ENCODE results near the gene ITSN1.
"Not testable (repeated sequence)": the region's sequence is repeated elsewhere in the genome, so short reads cannot be mapped to it uniquely, and the experiment has no call there.

Gene ITSN1

DNA sequence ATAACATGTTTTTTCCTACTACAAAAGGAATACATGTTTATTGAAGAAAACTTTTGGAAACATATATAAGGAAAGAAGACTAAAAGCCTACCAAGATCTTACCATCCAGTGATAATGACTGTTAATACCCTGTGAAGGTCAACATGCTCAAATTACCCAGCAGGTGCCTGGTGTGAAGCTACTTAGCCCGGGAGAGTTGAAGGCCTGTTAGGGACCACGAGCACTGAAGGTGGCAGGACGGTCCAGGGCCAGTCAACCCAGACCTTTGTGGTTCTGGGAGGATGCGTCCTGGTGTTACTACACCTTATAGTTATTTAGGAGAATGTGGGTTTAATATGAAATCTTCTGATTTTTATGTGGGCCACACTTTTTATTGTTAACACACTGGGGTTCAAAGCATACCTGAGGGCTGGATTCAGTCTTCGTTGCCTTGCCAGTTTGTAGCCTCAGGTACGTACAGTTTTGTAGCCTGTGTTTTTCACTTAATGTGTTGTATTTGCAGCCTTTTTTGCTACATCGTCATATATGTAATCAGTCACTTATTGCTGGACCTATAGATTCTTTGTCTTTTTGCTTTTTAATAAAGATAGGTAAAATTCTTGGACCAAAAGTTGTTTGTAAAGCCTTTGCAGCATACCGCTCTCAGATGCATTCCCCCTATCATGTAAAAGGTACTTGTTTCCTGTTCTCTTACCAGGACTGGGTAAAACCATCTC, 9.8 kb downstream of the ITSN1 start:
- DNase-seq = no peak

DNA sequence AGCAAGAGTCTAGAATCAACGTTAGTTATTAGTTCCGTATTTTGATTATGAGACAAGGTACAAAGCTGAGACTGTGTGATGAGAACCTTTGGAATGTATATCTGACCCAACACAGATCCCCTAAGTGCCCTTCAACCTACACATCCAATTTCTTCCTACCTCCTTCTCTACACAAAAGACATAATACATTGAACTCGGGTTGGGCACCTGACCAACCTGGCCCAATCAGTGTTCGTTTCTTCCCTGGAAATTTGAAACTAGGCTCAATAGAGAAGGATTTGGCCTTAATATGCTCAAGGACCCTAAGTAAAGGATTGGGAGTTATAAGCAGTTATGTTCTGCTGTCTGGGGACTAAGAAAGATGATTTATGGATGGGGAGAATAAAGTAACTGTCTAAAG, 12.1 kb downstream of the ITSN1 start:
- DNase-seq = no peak

DNA sequence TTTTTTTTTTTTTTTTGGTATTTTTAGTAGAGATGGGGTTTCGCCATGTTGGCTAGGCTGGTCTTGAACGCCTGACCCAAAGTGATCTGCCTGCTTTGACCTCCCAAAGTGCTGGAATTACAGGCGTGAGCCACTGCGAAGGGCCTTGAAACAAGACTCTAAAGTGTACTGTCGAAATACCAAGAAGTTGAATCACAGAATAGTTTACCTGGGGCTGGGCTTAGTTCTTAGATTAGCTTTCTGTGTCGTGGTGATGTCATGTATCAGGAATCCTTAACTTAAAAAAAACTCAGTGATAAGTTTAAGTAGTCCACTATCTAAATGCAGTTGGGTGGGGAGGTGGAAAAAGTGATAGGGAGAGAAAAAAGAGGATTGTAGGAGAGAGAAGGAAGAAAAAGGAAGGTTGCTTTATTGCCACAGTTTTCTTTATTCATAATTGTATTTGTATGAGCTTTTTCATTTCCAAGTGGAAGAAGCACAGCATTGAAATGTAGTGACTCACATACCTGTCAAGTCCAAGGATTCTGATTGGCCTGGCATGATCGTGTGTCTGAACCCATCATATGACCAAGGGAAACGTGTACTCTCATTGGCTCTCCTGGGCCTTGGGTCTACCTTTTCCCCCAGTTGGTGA, 13.4 kb downstream of the ITSN1 start:
- no peak for DNase-seq

DNA sequence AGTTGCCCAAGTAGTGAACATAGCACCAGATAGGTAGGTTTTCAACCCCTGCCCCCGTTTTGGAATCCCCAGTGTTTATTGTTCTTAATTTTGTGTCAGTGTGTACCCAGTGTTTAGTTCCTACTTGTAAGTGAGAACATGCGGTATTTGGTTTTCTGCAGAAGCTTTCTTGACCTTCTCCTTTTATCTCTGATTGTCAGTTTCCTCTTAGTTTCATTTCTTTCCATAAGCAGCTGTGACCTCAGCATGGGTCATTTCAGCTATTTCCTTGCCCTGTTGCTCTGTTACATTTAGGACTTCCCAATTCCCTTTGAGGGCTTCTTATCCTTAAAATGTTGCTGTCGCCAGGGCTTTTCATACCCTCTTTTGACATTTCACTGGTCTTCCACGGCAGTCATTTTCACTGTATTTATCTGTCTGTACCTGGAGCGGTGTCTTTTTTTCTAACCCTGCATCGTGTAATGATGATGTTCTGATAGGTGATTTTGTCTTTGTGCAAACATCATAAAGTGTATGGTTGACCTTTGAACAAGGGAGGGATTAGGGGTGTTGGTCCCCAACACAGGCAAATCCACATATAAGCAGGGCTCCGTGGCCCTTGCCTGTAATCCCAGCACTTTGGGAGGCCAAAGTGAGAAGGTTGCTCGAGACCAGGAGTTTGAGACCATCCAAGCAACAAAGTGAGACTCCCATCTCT, 15.0 kb downstream of the ITSN1 start:
- DNase-seq = no peak

DNA sequence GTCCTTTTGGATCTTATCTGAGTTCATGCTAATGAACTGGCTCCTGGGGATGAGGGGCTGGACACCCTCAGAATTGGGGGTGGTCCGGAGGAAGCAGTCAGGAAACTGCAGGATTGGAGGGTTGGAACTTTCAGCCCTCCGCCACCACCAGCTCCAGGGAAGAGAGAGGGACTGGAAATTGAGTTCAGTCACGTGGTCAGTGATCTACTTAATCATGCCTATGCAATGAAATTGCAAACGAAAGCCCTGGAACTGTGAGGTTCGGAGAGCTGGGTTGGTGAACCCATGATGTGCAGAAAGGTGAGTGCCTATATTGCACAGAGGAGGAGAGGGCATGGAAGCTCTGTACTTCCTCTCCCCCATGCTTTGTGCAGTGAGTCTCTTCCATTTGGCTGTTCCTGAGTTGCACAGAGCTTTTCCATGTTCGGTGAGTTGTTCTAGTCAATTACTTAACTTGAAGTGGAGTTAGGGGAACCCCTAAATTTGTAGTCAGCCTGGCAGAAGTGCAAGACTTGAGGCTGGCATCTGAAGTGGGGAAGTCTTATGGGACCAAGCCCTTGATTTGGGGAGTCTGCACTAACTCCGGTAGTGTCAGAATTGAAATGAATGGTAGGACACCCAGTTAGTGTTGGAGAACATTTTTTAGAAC, 16.7 kb downstream of the ITSN1 start:
- no peak for DNase-seq

DNA sequence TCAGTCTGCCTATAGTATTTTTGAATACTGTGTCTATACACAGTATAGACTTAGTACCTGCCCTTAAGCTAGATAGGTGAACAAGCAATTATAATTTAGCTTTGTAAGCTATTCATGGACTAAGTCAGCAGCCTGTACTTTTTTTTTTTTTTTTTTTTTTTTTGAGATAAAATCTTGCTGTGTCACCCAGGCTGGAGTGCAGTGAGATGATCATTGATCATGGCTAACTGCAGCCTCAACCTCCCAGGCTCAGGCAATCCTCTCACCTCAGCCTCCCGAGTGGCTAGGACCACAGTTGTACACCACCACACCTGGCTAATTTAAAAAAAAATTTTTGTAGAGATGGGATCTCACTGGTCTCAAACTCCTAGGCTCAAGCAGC, 17.3 kb downstream of the ITSN1 start:
- DNase-seq = no peak

DNA sequence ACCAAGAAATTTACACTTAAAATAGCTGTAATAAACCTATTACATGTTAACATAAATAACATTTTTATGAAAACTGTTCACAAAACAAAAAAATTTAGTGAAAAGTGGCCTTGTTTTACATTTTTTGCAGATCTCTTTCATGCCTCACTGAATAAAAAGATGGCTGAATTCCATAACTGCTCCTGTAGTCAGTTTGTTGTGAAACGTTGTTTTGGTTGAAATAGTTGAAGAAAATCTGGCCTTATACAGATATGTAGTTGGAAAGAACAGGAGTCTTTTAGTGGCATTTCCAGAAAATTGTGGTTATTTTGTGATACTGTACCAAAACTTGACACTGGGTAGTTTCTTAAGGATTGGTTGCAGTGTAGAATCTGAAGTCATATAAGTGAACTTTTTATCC, 18.1 kb downstream of the ITSN1 start:
- no peak for DNase-seq

DNA sequence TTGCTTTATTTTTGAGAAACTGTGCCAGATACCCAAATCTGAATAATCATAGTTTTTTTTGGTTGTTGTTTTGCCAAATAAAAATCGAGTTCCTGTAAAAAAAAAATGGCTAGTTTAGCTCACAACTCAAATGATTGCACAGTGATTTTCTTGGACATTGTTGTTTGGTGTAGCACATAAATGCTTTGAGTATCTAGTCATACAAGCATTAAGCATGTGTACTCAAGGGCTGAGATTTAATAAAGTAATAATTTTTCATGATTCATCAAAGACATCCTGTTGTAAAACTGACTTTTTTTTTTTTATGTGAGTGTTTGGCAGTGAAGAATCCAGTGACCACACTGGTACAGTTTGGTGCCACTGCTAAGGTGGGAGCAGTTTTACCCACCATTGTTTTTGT, 18.8 kb downstream of the ITSN1 start:
- no peak for DNase-seq

DNA sequence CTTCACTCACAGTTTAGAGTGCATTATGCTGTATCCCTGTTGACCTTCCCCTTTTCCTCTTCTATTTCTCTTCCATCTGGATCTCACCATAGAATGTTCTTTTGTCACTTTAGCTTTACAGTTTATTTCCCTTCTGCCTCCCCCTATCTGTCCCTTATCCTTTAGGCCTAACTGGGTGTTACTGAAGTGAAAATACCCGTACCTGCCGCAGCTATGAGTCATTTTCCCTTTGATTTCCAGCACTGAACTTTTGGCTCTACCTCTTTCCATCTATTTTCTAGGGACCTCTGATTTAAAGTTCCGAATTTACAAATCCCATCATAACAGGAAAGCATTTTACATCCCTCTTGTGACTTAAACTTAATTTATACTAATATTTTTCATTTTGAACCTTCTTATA, 19.7 kb downstream of the ITSN1 start:
- DNase-seq = no peak

DNA sequence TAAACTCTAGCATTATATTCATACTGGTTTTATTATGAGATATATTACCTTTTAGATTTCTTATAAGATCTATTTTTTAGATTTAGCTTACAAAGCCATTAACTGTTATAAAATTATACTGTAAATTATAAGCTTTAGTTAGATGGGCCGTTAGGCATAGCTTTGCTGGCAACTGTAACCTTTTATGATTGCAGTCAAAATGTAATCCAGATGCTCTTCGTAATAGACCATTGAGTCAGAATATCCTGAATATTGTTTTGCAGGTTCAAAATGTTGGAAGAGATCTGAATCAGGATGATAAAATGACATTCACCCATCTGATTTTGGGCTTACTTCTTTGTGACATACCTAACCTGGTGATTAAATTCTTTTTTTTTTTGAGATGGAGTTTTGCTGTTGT, 20.9 kb downstream of the ITSN1 start:
- DNase-seq = no peak

DNA sequence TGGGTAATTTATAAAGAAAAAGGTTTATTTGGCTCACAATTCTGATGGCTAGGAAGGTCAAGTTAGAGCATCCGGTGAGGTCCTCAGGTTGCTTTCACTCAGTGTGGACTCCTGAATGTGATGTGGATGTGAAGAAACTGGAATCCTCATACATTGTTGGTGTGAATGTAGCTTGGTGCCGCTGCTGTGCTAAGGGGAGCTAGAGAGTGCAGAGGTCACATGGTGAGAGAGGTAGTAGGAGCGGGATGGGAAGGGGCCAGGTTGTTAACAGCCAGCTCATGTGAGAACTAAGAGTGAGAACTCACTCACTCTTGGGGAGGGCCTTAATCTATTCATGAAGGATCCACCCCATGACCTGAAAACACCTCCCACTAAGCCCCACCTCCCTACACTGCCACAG, 21.8 kb downstream of the ITSN1 start:
- no peak for DNase-seq

DNA sequence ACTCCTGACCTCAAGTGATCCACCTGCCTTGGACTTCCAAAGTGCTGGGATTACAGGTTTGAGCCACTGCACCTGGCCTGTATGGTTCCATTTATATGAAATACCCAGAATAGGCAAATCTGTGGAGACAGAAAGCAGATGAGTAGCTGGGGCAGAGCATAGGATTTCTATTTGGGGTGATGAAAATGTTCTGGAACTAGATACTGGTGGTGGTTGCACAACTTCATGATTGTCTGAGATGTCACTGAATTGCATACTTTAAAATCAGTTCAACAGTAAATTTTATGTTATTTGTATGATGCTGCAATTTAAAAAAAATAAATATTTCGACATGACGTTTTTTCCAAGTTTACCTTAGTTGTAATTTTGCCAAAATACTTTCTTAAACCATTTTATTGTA, 23.9 kb downstream of the ITSN1 start:
- no peak for DNase-seq

DNA sequence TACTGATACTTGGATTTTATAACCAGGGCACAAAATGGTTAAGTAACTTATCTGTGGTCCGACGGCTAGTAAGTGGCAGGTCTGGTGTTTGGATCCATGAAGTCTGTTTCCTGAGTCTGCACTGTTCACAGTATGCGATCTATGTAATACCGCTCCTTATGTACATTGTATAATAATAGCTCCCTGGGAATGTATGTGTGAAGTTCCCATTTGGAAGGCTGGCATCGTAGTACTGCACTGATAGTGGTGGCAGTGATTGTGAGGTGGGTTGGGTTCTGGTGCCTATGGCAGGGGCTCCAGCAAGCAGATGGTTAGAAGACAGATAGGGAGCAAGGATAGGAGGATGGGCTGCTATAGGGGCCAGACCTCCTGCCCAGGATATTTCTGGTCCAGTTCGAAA, 25.3 kb downstream of the ITSN1 start:
- DNase-seq = no peak

DNA sequence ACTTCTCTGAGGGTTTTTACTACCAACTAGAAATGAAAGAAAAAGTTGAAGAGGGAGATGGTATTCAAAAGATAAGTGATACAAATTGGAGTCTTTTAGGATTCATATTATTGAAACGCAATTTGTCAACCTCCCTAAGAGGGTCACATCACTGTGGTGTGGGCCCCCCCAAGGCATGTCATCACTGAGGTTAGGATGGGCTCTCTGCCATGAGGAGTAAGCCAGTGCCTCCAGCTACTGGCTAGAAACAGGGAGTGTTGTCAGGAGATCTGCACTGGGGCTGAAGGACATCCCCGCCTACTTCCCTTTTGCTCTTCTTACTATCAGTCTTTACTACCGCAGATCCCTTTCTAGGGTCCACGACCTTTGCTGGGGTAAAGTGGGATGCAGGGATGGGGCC, 25.9 kb downstream of the ITSN1 start:
- DNase-seq = no peak

DNA sequence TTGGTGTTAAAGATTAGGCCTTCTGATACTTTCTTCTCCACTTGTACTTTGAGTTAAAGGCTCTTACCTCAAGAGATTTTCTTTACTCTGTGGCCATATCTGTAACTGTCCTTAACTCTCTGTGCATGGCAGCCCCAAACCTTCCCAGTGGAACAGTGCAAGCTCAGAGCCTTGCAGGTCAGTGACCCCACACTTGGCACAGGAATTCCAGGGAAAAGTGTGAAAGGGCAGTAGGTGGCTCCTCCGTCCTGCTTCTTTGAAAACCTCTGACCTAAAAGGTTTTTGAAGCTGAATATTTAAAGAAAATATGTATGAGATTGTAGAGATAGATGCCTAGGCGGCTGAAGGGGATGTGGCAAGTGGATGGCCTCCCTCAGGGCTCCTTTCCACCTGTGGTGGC, 26.3 kb downstream of the ITSN1 start:
- no peak for DNase-seq

DNA sequence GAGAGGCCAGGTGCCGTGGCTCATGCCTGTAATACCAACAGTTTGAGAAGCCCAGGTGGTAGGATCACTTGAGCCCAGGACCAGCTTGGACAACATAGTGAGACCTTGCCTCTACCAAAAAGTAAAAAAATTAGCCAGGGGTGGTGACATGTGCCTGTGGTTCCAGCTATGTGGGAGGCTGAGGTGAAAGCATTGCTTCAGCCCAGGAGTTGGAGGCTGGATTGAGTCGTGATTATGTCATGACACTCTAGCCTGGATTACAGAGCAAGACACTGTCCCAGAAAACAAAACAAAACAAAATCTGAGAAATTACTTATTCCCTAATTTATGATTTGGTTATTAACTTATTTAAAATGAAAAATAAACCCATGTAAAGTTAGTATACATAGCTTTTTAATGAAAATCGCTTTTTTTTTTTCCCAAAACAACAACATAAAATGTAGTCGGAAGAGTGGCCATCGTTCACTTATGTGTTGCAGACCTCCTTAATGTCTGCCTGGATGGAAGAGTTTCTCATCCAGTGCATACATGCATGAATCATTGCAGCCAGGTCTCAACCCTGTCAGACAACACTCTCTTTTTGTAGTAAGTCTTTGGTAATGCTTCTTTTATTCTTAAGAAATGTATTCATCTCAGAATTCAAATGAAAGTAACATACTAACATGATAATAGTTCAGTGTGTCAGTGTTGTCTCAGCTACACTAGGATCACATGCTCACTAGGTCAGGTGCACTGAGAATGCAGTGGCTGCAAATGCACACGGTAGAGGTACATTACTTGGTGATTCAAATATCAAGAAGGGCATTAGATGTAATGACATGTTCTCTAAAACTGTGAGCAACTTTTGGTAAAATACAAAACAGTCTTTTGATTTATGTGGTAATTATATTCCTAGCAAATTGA, 28.0 kb downstream of the ITSN1 start:
- no peak for DNase-seq

DNA sequence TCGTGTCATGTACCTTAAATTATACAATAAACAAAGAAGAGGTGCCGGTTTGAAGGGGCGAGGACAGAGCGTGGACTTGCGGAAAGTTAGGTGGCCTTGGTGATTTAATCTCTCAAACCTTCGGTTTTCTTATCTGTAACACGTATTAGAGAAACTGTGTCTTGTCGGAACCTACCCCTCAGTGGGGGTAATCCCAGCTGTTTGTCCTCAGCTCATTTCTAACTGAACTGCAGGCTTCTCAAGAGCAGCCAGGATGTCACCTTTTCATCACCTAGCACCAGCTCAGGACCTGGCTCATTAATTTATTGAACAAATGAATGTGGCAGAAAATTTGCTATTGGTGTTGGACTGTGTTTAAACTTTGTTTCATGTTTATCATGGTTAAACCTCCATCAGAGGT, 31.2 kb downstream of the ITSN1 start:
- DNase-seq = no peak

DNA sequence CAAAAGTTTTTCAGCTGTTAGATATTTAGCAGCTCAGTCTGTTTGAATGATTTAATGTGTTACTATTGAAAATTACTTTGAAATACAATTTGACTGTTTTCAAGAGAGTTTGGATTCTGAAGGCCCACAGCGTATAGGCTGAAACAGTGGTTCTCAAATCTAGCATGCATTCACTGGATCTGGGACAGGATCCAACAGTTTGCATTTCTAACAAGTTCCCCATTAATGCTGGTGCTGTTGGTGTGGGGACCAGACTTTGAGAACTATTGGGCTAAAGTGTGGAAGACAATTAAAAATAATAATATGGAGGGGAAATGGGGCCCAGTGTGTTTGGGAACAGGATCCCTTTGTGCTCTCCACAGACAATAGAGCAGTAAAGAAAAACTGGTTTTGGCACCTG, 31.9 kb downstream of the ITSN1 start:
- no peak for DNase-seq

DNA sequence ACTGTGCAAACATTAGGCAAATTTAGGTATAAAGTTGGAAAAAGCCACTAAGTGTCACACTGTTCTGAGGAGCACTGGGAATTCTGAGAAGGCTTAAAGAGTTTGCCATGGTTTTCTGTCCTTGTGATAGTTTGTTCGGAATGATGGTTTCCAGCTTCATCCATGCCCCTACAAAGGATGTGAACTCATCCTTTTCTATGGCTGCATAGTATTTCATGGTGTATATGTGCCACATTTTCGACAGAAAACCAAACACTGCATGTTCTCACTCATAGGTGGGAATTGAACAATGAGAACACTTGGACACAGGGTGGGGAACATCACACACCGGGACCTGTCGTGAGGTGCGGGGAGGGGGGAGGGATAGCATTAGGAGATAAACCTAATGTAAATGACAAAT, 34.4 kb downstream of the ITSN1 start:
- DNase-seq = not testable (repeated sequence)

DNA sequence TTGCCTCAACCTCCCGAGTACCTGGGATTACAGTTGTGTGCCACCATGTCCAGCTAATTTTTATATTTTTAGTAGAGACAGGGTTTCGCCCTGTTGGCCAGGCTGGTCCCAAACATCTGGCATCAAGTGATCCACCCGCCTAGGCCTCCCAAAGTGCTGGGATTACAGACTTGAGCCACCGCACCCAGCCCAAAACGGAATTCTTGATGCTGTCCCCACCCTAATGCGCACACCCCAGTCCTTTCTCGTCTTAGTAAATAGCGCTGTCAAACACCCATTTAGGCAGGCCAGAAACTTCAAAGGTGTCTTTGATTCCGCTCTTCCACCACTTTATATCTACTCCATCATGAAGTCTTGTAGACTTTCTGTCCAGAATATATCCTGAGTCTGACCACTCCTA, 35.1 kb downstream of the ITSN1 start:
- DNase-seq = no peak

DNA sequence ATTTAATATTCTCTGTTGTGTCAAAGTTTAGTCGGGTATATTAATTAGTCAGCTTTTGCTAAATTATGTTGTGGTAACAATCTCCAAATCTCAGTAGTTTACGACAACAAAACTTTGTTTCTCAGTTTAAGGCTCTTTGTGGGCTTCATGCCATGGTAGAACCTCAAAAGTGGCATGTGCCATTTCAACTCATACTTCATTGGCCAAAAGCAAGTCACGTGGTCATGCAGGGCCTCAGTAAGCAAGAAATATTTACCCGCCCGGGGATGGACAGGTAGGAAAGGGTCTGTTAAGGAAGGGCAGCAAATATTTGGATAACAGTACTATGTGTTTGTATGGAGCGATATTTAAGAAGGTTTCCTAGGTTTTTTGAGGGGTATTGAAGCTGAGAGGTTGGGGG, 38.6 kb downstream of the ITSN1 start:
- no peak for DNase-seq

DNA sequence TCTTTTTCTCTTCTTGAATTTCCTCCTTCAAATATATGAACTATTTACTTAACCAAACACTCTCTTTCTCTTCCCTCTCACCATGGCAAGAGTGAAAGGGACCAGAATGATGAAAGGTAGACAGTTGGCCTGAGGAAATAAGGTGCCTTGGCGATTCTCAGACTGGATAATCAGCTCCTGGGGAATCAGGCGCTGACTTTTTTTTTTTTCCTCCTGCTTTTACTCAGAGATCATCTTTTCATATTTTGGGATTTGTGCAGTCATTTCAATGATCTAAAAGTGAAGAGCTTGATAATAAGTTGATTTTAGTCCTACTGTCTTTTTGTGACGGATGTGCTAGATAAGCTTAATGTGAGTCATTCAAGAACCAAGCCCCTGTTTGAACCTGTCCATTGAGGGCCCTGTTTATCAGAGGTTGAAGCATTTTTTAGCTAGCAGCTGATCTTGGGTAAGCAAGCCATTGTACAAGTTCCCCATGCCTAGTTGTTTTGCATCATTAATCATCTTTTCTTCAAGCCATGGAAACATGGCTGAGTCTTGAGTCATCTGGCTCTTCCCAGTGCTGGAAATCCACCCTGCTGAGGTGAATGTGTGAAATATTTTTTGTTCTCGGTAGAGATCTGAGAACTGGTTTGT, 40.8 kb downstream of the ITSN1 start:
- no peak for DNase-seq
